H1 (cell line): ENCODE measurements around the gene NCF4. TPM values are rescaled to one million over a fixed set of nuclear protein-coding genes. Genes with fewer than 3 reads are reported as not detected.
A peak's percentile ranks its signal among the peaks of the same experiment; 100 is the strongest.

ENCODE experiments used
- CTCF ChIA-PET: fragments of 300-600 bp; sonication (Branson Sonifier 250); formaldehyde crosslinking; loops from one replicate; lab custom pipeline; 2021; ENCODE audit not compliant: partially characterized antibody; lab: Charles Lee
- POLR2A ChIA-PET: fragments of 300-600 bp; sonication (Branson Sonifier 250); formaldehyde crosslinking; loops from one replicate; lab custom pipeline; 2021; ENCODE audit warnings: inconsistent platforms; ENCODE audit not compliant: partially characterized antibody; lab: Charles Lee
- DNase-seq, 2 experiments: peaks; one replicate each; pipeline versions ENCODE4 v3.0.0 to v3.0.0-alpha.2; 2010 to 2022; ENCODE audit warnings: low spot score in 2 of 2, low read depth in 1 of 2, mixed read lengths in 1 of 2
- FAIRE-seq: peaks from 2 replicates; lab custom pipeline; 2011; peaks lifted over from hg19 to GRCh38; lab: Jason Lieb, UNC
- H2AFZ ChIP-seq: 2 replicates; pipeline ENCODE4 v1.8.1; 2012; ENCODE audit warnings: low read length, inconsistent platforms
- H2AK5ac ChIP-seq: 2 replicates; pipeline ENCODE4 v1.6.1; 2013; ENCODE audit warnings: low read depth, low read length
- H2BK120ac ChIP-seq: replicated peaks from 2 replicates; pipeline ENCODE3; 2013; ENCODE audit warnings: low read depth, low read length, inconsistent platforms
- H2BK12ac ChIP-seq: 2 replicates; pipeline ENCODE4 v1.6.1; 2013; ENCODE audit warnings: low read depth, low read length
- H2BK15ac ChIP-seq: 2 replicates; pipeline ENCODE4 v1.6.1; 2013; ENCODE audit warnings: low read length
- H2BK20ac ChIP-seq: 2 replicates; pipeline ENCODE4 v1.6.1; 2013; ENCODE audit warnings: low read length
- H2BK5ac ChIP-seq: 2 replicates; pipeline ENCODE4 v1.6.1; 2013; ENCODE audit warnings: low read depth, low read length
- H3K14ac ChIP-seq: 2 replicates; pipeline ENCODE4 v1.6.1; 2013; ENCODE audit warnings: inconsistent platforms; ENCODE audit not compliant: insufficient read length
- H3K18ac ChIP-seq: 2 replicates; pipeline ENCODE4 v1.6.1; 2013; ENCODE audit warnings: low read length; ENCODE audit errors: extremely low read depth
- H3K23ac ChIP-seq: 2 replicates; pipeline ENCODE4 v1.6.1; 2013; ENCODE audit warnings: inconsistent platforms; ENCODE audit not compliant: insufficient read length
- H3K23me2 ChIP-seq: 2 replicates; pipeline ENCODE4 v1.6.1; 2013; ENCODE audit warnings: low read depth, low read length
- H3K27ac ChIP-seq: 2 replicates; pipeline ENCODE4 v1.6.1; 2011; ENCODE audit warnings: low read depth, low read length, inconsistent platforms
- H3K27me3 ChIP-seq, 4 experiments: replicated peaks in 1 of 4; 1 replicate in 1 of 4; 2 replicates in 3 of 4; pipeline versions ENCODE4 v1.6.1 to v1.8.1; 2011 to 2013; ENCODE audit warnings: low read length in 3 of 4, mild to moderate bottlenecking in 3 of 4, inconsistent platforms in 2 of 4, mixed read lengths in 2 of 4, moderate library complexity in 1 of 4; ENCODE audit not compliant: control insufficient read depth in 3 of 4, insufficient read depth in 3 of 4; ENCODE audit errors: extremely low read depth in 1 of 4
- H3K36me3 ChIP-seq, 4 experiments: 2 replicates each; pipeline versions ENCODE4 v1.6.1 to v1.8.1; 2011 to 2013; ENCODE audit warnings: mild to moderate bottlenecking in 4 of 4, low read length in 3 of 4, moderate library complexity in 2 of 4, control low read depth in 1 of 4, inconsistent platforms in 1 of 4; ENCODE audit not compliant: insufficient read depth in 4 of 4, control insufficient read depth in 2 of 4
- H3K4ac ChIP-seq: replicated peaks from 2 replicates; pipeline ENCODE3; 2013; ENCODE audit warnings: low read length, low read depth, mixed read lengths, inconsistent platforms; ENCODE audit not compliant: insufficient read length
- H3K4me1 ChIP-seq, 4 experiments: replicated peaks in 1 of 4; 1 replicate in 1 of 4; 2 replicates in 3 of 4; pipeline versions ENCODE4 v1.6.1 to v1.8.1; 2011 to 2013; ENCODE audit warnings: low read length in 3 of 4, inconsistent platforms in 2 of 4, mixed read lengths in 1 of 4; ENCODE audit not compliant: insufficient read depth in 4 of 4, control insufficient read depth in 3 of 4
- H3K4me2 ChIP-seq, 2 experiments: 2 replicates each; pipeline versions ENCODE4 v1.6.1 to v1.8.1; 2011 to 2013; ENCODE audit warnings: low read depth in 2 of 2, low read length in 2 of 2, control low read depth in 1 of 2, inconsistent platforms in 1 of 2, mild to moderate bottlenecking in 1 of 2; ENCODE audit not compliant: insufficient read depth in 1 of 2
- H3K4me3 ChIP-seq, 4 experiments: fragments of 200-600, 300-600 bp in 1 of 4; sonication (generic), shearing (Covaris generic), sonication (Bioruptor Twin) in 1 of 4; 2 replicates each; pipeline versions ENCODE4 v1.5.1 to v1.8.1; 2011 to 2016; ENCODE audit warnings: low read length in 4 of 4, low read depth in 3 of 4, control low read depth in 2 of 4, inconsistent platforms in 2 of 4, mild to moderate bottlenecking in 2 of 4, mixed read lengths in 1 of 4, moderate library complexity in 1 of 4; ENCODE audit not compliant: insufficient read depth in 2 of 4; ENCODE audit errors: extremely low read depth in 1 of 4
- H3K56ac ChIP-seq: replicated peaks from 2 replicates; pipeline ENCODE3; 2013; ENCODE audit warnings: low read depth, mild to moderate bottlenecking, mixed read lengths, low read length, inconsistent platforms; ENCODE audit not compliant: insufficient read length
- H3K79me1 ChIP-seq: 2 replicates; pipeline ENCODE4 v1.6.1; 2013; ENCODE audit warnings: low read depth, low read length, control low read depth
- H3K79me2 ChIP-seq, 2 experiments: 2 replicates each; pipeline versions ENCODE4 v1.6.1 to v1.8.1; 2012 to 2013; ENCODE audit warnings: low read length in 2 of 2, mild to moderate bottlenecking in 2 of 2, inconsistent platforms in 1 of 2; ENCODE audit not compliant: insufficient read depth in 2 of 2, control insufficient read depth in 1 of 2
- H3K9ac ChIP-seq, 4 experiments: replicated peaks in 1 of 4; 1 replicate in 1 of 4; 2 replicates in 3 of 4; pipeline versions ENCODE4 v1.6.1 to v1.8.1; 2011 to 2013; ENCODE audit warnings: low read depth in 3 of 4, low read length in 3 of 4, control low read depth in 2 of 4, mild to moderate bottlenecking in 2 of 4, moderate library complexity in 2 of 4, inconsistent platforms in 1 of 4; ENCODE audit errors: extremely low read depth in 1 of 4
- H3K9me3 ChIP-seq, 2 experiments: 2 replicates each; pipeline versions ENCODE4 v1.6.1 to v1.8.1; 2012 to 2013; ENCODE audit warnings: mild to moderate bottlenecking in 2 of 2, moderate library complexity in 2 of 2, control low read depth in 1 of 2, inconsistent platforms in 1 of 2, low read depth in 1 of 2, low read length in 1 of 2, mixed read lengths in 1 of 2; ENCODE audit not compliant: insufficient read depth in 2 of 2
- H4K20me1 ChIP-seq, 2 experiments: replicated peaks in 1 of 2; 2 replicates each; pipeline versions ENCODE3 to v1.8.1; 2011 to 2013; ENCODE audit warnings: inconsistent platforms in 2 of 2, low read length in 2 of 2, mild to moderate bottlenecking in 1 of 2; ENCODE audit not compliant: insufficient read depth in 2 of 2, control insufficient read depth in 1 of 2
- H4K5ac ChIP-seq: 2 replicates; pipeline ENCODE4 v1.6.1; 2013; ENCODE audit warnings: low read length, low read depth, mixed read lengths, inconsistent platforms; ENCODE audit not compliant: insufficient read length
- H4K8ac ChIP-seq: 2 replicates; pipeline ENCODE4 v1.8.0; 2013; ENCODE audit warnings: mild to moderate bottlenecking, moderate library complexity, low read length, inconsistent platforms; ENCODE audit not compliant: insufficient read depth; ENCODE audit errors: extremely low read depth
- H4K91ac ChIP-seq: replicated peaks from 2 replicates; pipeline ENCODE3; 2013; ENCODE audit warnings: low read length, mixed read lengths, inconsistent platforms; ENCODE audit not compliant: insufficient read length
- RAD21 ChIP-seq, 2 experiments: IDR thresholded peaks in 1 of 2; conservative IDR thresholded peaks in 1 of 2; 2 replicates each; pipeline ENCODE4 v1.6.1; 2011; ENCODE audit warnings: low read depth in 2 of 2, low read length in 2 of 2, improper control_type of control experiment in 1 of 2, inconsistent platforms in 1 of 2, mild to moderate bottlenecking in 1 of 2, moderate library complexity in 1 of 2
- TCF12 ChIP-seq: IDR thresholded peaks from 2 replicates; pipeline ENCODE4 v1.6.1; 2011; ENCODE audit warnings: low read depth, mild to moderate bottlenecking, low read length
- WGBS, 2 experiments: shearing (Covaris generic) in 1 of 2; methylation state at CpG; one replicate each; pipeline versions ENCODE4 v1.1.6 to v1.1.7; 2013 to 2015; ENCODE audit warnings: low lambda C conversion rate in 2 of 2, mixed read lengths in 2 of 2, inconsistent platforms in 1 of 2, low coverage in 1 of 2, missing lambda C conversion rate in 1 of 2; ENCODE audit not compliant: insufficient replicate concordance in 2 of 2, insufficient coverage in 1 of 2, insufficient read length in 1 of 2; ENCODE audit errors: extremely low coverage in 1 of 2, missing lambda C conversion rate in 1 of 2; 5-methylcytosine and 5-hydroxymethylcytosine counted together
- polyA plus RNA-seq, 7 experiments: library from polyadenylated mRNA; depleted of rRNA in 3 of 7; stranded (reverse) in 5 of 7; unstranded in 2 of 7; fragments of >200 nt in 5 of 7; fragments of 200-250 nt in 2 of 7; gene quantifications; 1 replicate in 5 of 7; 2 replicates in 1 of 7; 4 replicates in 1 of 7; pipeline versions ENCODE4 v1.2.1 to v1.2.3, GENCODE V29; 2011 to 2013; ENCODE audit warnings: missing spikeins in 2 of 7, mixed read lengths in 2 of 7
- total RNA-seq: library from RNA; stranded (reverse); fragmentation: NEBNext Ultra II Directional; extraction: Animal tissue kit (Norgen Biotek cat#: 25700); gene quantifications from 2 replicates; pipeline ENCODE4 v1.2.1, GENCODE V29; 2021

NCF4 gene
- total and polyA plus RNA-seq, 2 of the 8 experiments (the other 6 are each of a cell fraction or from before 2014, with no cell fraction given): 0.20 TPM; not detected in 1

DNA sequence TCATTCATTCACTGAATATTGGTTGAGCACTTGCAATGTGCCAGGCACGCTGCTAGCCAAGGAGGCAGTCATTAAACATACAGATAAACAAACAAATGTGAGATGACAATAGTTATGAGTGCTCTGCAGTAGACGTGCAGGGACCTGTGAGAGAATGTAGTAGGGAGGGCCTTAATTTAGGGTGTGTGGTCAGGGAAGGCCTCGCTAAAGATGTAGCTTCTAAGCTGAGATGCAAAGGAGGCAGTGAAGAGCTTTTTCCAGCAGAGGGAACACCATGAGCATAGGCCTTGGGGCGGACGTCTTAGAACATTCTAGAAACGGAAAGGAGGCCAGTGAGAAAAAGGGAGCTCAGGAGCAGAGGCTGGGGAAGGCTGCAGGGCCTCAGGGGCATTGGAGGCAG lies 789 bp upstream of the NCF4 start:
- Histone ChIP-seq H4K5ac (no peak overlapping the region), H2AK5ac (no peak overlapping the region), H3K79me1 (no peaks in the 10 kb centered on the region), H3K27ac (no peak overlapping the region), H3K4me3 (no peak overlapping the region), H3K4me2 (no peak overlapping the region), H4K91ac (no peak overlapping the region), H3K27me3 (peaks cover 1 to 16% (median 9%) of the 10 kb centered on the region in 4 experiments), H2BK120ac (no peak overlapping the region), H2BK15ac (no peak overlapping the region), H3K36me3 (no peaks in the 10 kb centered on the region), H3K23me2 (no peaks in the 10 kb centered on the region), H3K79me2 (no peaks in the 10 kb centered on the region), H4K8ac (no peak overlapping the region), H3K56ac (no peak overlapping the region), H2BK20ac (no peak overlapping the region), H2BK12ac (no peak overlapping the region), H3K14ac (no peak overlapping the region), H3K23ac (no peak overlapping the region), H2AFZ (no peak overlapping the region), H4K20me1 (peaks cover 0 to 2% of the 10 kb centered on the region in 2 experiments), H3K18ac (no peak overlapping the region), H3K9me3 (no peaks in the 10 kb centered on the region), H3K9ac (no peak overlapping the region), H3K4ac (no peak overlapping the region), H2BK5ac (no peak overlapping the region), H3K4me1 (peaks cover 0 to 3% (median under 1%) of the 10 kb centered on the region in 4 experiments; a peak in 2 of 7 replicates)
- WGBS, 2 experiments: 79% methylated on average over 5 of the region's 6 CpGs; no CpG with 5 or more reads in 1 of the 2 experiments
- ChIA-PET POLR2A (interaction anchor here (0.5 kb wide), 1 partner anchor 22 kb away, joined by 3 read pairs; no protein-coding TSS in a partner anchor), CTCF (interaction anchor here (0.7 to 7.6 kb wide), 12 partner anchors 9 to 139 kb away, joined by 3 to 96 read pairs (median 5); no protein-coding TSS in a partner anchor)
- DNase-seq (no peak), FAIRE-seq (no peak)
- no peak for TF ChIP-seq TCF12
- TF ChIP-seq RAD21 (IDR thresholded peaks at IDR 0.05 in 1 of 2, conservative IDR thresholded peaks at IDR 0.05 in 1 of 2; ENCODE audit: low read depth in 2 of 2, low read length in 2 of 2): peak in 1 of 2 experiments; percentile 29; a peak in 1 of 4 replicates
